Coronary artery (tissue), 2 donors: ENCODE results near the gene NAV2.

ENCODE experiments used
- DNase-seq: peaks from one replicate; pipeline ENCODE4 v3.0.0-alpha.2; 2017; ENCODE audit warnings: low spot score
- H3K27ac ChIP-seq, 2 donors: fragments of 200-600 bp; sonication (generic); one replicate each; pipeline ENCODE4 v1.5.1; 2016 to 2019
- H3K4me3 ChIP-seq: fragments of 200-600 bp; sonication (generic); 2 replicates; pipeline ENCODE4 v1.5.1; 2016; ENCODE audit warnings: mild to moderate bottlenecking, moderate library complexity
- TF ChIP-seq, protein P1 (sequence below): fragments of 200-600 bp; sonication (generic); IDR thresholded peaks from one replicate; pipeline ENCODE4 v1.5.1; 2019; ENCODE audit warnings: antibody characterized with exemption

The NAV2 gene

DNA sequence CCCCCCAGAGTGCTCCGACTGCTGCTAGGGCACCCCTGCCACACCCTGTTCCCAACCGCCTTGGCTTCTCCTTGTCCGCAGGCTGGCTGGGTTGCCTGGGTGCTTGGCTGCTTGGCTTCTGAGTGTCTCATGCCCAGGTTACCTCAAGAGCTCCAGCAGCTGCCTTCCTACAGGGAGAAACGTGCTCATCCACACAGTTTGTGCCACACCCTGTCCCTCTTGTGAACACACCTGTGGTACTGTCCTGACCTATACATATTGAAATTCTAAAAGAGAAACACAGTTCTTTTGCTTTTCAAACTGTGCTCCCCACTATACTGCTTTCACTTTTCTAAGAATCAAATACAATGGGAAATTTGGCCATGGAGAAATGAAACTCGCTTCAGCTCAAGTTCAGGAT, 256.2 kb downstream of the NAV2 start:
- H3K27ac ChIP-seq, result no peak overlapping the region
- H3K4me3 ChIP-seq, result no peak overlapping the region
- TF ChIP-seq, protein P1, sequence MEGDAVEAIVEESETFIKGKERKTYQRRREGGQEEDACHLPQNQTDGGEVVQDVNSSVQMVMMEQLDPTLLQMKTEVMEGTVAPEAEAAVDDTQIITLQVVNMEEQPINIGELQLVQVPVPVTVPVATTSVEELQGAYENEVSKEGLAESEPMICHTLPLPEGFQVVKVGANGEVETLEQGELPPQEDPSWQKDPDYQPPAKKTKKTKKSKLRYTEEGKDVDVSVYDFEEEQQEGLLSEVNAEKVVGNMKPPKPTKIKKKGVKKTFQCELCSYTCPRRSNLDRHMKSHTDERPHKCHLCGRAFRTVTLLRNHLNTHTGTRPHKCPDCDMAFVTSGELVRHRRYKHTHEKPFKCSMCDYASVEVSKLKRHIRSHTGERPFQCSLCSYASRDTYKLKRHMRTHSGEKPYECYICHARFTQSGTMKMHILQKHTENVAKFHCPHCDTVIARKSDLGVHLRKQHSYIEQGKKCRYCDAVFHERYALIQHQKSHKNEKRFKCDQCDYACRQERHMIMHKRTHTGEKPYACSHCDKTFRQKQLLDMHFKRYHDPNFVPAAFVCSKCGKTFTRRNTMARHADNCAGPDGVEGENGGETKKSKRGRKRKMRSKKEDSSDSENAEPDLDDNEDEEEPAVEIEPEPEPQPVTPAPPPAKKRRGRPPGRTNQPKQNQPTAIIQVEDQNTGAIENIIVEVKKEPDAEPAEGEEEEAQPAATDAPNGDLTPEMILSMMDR, result no peak
- DNase-seq, result no peak

DNA sequence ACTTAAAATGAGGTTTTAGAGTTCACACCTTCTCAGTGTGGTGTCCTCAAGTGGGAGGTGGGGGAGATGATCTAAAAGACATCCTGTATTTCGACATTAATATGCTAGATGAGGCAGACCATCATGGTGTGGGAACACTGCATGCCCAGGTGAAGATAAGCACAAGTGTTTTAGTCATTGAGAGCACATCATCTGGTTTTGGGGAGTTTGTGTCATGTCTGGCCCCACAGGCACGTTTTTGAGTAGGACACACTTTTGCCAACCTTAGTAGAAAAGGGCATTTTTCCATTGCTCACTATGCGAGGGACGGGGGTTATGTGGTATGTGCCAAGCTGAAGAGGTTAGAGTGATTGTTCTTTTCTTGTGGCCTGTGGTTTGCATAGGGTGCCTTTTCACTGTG, 258.3 kb downstream of the NAV2 start:
- H3K27ac ChIP-seq, result no peak overlapping the region
- TF ChIP-seq, protein P1, result no peak
- no peak for DNase-seq
- H3K4me3 ChIP-seq, result no peak overlapping the region

DNA sequence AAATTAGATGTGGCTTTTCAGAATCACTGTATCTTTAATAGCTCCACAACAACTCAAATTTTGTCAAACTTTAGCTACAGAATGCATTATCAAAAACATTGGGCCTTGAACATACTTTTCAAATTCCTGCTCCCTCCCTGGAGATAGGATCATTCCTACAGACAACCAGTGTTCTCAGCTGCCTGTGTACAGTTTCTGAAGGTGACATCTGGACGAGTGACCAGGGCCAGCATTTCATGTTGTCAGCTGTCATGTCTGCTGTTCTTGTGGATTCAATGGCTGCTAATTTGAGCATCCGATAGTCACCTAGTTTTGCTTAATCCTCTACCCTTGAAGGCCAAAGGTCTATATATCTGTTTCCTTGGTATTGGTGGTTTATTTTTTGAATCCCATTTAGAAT, 259.5 kb downstream of the NAV2 start:
- H3K4me3 ChIP-seq, result no peak overlapping the region
- TF ChIP-seq, protein P1, result no peak
- H3K27ac ChIP-seq, result no peak overlapping the region
- DNase-seq, result no peak

DNA sequence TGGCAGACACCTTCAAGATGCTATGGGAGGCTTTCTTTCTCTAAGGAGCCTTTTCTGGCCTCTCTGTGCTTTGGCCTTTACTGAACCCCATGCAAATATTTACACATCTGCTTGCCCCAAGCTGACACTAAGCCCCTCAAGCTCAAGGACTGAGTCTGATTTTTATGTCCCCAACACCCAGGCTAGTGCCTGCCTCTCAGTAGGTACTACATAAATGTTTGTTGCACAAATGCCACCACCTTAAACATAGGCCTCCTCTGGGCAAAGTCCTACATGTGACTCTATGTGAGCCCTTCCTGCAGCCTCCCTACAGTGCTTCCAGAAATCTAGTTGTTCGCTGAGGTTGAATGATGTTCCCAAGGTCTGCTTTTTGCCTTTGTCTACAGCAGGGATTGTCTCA, 260.0 kb downstream of the NAV2 start:
- H3K4me3 ChIP-seq, result no peak overlapping the region
- no peak for DNase-seq
- no peak overlapping the region for H3K27ac ChIP-seq
- TF ChIP-seq, protein P1, result no peak

DNA sequence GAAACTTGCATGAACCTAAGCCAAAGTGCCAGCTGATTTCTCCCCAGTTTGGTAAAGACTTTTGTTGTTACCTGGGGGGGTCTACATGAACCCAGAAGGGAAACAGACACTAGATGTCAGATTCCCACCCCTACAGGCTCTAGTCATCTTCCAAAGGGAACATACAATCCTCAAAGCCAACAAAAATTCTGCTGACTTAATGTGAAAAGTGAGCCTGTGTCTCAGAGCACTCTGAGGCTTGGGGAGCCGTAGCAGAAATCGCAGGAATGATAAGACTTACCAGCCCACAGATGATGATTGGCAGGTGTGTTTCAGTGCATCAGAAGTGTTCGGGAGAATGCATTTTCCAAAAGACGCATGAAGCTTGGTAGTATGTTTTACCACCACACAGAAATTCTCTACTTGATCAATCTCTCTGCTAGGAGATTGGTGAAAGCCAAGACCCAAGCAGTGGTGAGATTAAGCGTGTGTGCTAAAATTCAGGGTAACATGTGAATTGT, 260.5 kb downstream of the NAV2 start:
- Histone ChIP-seq H3K27ac (no peak overlapping the region), H3K4me3 (no peak overlapping the region)
- DNase-seq, result no peak
- TF ChIP-seq, protein P1, result no peak

DNA sequence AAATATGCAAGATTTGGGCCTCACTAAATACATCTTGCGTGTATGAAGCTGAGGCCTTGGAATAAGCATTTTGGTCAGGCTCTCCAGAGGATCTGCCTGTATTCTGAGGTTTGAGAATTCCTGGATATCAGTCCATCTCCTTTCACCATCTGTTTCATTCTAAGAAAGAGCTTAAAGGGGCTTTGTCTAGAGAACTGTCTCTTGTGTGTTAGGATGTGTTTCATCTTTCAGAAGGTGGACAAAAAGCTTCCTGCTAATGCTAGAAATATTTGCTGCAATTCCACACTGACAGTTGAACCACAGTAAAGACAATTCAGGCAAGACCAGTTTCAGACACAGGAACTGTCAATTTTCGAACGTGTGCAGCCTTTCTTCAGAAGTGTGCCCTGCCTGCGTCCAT, 262.2 kb downstream of the NAV2 start:
- no peak for DNase-seq
- TF ChIP-seq, protein P1, result no peak
- no peak overlapping the region for H3K4me3 ChIP-seq
- no peak overlapping the region for H3K27ac ChIP-seq

DNA sequence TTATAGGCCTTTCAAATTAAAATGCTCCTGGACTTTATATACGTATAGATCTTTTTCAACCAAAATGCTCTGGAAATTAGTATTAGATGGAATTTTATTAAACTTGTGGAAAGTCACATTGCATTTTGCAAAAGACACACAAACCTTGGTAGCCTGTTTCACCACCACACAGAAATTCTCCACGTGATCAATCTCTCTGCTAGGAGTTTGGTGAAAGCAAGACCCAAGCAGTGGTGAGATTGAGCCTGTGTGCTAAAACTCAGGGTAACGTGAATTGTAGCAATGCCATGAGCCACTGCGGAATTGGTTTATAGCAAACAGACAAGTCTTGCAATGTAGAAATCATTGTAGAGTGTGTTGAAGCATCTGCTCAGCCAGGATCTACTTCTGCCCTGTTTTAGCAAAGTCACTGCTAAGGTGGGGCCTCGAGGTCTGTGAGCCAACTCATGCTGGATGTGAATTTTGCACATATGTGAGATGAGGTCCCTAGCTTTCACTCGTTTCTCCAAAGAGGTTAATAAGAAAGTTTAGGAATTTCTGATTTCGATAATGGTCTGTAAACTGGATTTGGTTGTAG, 262.9 kb downstream of the NAV2 start:
- TF ChIP-seq, protein P1, result no peak
- no peak for DNase-seq
- H3K4me3 ChIP-seq, result no peak overlapping the region
- no peak overlapping the region for H3K27ac ChIP-seq
